Measurements from ENCODE around the gene HDAC8.
"Not testable (repeated sequence)": the region's sequence is repeated elsewhere in the genome, so short reads cannot be mapped to it uniquely, and the experiment has no call there.

The HDAC8 gene

GRCh38 chrX:72436010-72436409 is 136.6 kb downstream of the HDAC8 start:
- no peak for DNase-seq (ENCODE audit: extremely low read depth, insufficient read length)
- TF ChIP-seq CTCF (IDR thresholded peaks at IDR 0.05; ENCODE audit: insufficient read depth, low read length, poor library complexity, severe bottlenecking), result no peak
- Histone ChIP-seq H3K36me3 (ENCODE audit: control insufficient read depth, insufficient read depth, low read length) (no peaks in the 10 kb centered on the region), H3K27me3 (replicated peaks; ENCODE audit: control insufficient read depth, insufficient read depth, low read length) (no peaks in the 10 kb centered on the region), H3K4me3 (replicated peaks; ENCODE audit: low read depth, low read length) (no peak overlapping the region)

GRCh38 chrX:72430405-72430968 is 142.2 kb downstream of the HDAC8 start:
- H3K4me3 ChIP-seq (replicated peaks; ENCODE audit: low read depth, low read length), result no peak overlapping the region
- no peaks in the 10 kb centered on the region for H3K27me3 ChIP-seq (replicated peaks; ENCODE audit: control insufficient read depth, insufficient read depth, low read length)
- TF ChIP-seq CTCF (IDR thresholded peaks at IDR 0.05; ENCODE audit: insufficient read depth, low read length, poor library complexity, severe bottlenecking), result no peak
- no peak for DNase-seq (ENCODE audit: extremely low read depth, insufficient read length)
- no peaks in the 10 kb centered on the region for H3K36me3 ChIP-seq (ENCODE audit: control insufficient read depth, insufficient read depth, low read length)

- TF ChIP-seq CTCF (IDR thresholded peaks at IDR 0.05; ENCODE audit: insufficient read depth, low read length, poor library complexity, severe bottlenecking), result no peak
- no peak for DNase-seq (ENCODE audit: extremely low read depth, insufficient read length)
- Histone ChIP-seq H3K4me3 (replicated peaks; ENCODE audit: low read depth, low read length) (no peak overlapping the region), H3K27me3 (replicated peaks; ENCODE audit: control insufficient read depth, insufficient read depth, low read length) (no peaks in the 10 kb centered on the region), H3K36me3 (ENCODE audit: control insufficient read depth, insufficient read depth, low read length) (no peaks in the 10 kb centered on the region)
Observed at GRCh38 chrX:72421797-72422196, 150.8 kb downstream of the HDAC8 start.

GRCh38 chrX:72409993-72410392 is 162.7 kb downstream of the HDAC8 start:
- no peak for TF ChIP-seq CTCF (IDR thresholded peaks at IDR 0.05; ENCODE audit: insufficient read depth, low read length, poor library complexity, severe bottlenecking)
- no peak overlapping the region for H3K4me3 ChIP-seq (replicated peaks; ENCODE audit: low read depth, low read length)
- no peak for DNase-seq (ENCODE audit: extremely low read depth, insufficient read length)
- no peaks in the 10 kb centered on the region; the same call in 1 of the 2 replicates for H3K36me3 ChIP-seq (ENCODE audit: control insufficient read depth, insufficient read depth, low read length)
- no peaks in the 10 kb centered on the region for H3K27me3 ChIP-seq (replicated peaks; ENCODE audit: control insufficient read depth, insufficient read depth, low read length)

- peak; percentile 6 for DNase-seq (ENCODE audit: extremely low read depth, insufficient read length)
Observed at GRCh38 chrX:72408885-72409284, 163.8 kb downstream of the HDAC8 start.

GRCh38 chrX:72405136-72405535 is 167.5 kb downstream of the HDAC8 start:
- H3K4me3 ChIP-seq (replicated peaks; ENCODE audit: low read depth, low read length); H3K27me3 ChIP-seq (replicated peaks; ENCODE audit: control insufficient read depth, insufficient read depth, low read length); H3K36me3 ChIP-seq (ENCODE audit: control insufficient read depth, insufficient read depth, low read length); DNase-seq (ENCODE audit: extremely low read depth, insufficient read length): not testable (repeated sequence)

More at GRCh38 chrX:72408885-72409284, 163.8 kb downstream of the HDAC8 start:
- no peak overlapping the region for H3K4me3 ChIP-seq (replicated peaks; ENCODE audit: low read depth, low read length)
- H3K27me3 ChIP-seq (replicated peaks; ENCODE audit: control insufficient read depth, insufficient read depth, low read length), result no peaks in the 10 kb centered on the region
- no peak for TF ChIP-seq CTCF (IDR thresholded peaks at IDR 0.05; ENCODE audit: insufficient read depth, low read length, poor library complexity, severe bottlenecking)
- H3K36me3 ChIP-seq (ENCODE audit: control insufficient read depth, insufficient read depth, low read length), result no peaks in the 10 kb centered on the region
